Mucosa of descending colon (tissue), 3 donors: ENCODE data around the gene DNAI2. TPM values are rescaled to one million over a fixed set of nuclear protein-coding genes. Genes with fewer than 3 reads are reported as not detected.

Experiments used
- ATAC-seq: fragments of 200-7000 bp; cut with Tn5 transposase; one replicate; pipeline ENCODE4 v1.9.1; 2020; ENCODE audit warnings: mild to moderate bottlenecking, moderate library complexity
- DNase-seq, 3 donors: peaks; one replicate each; pipeline ENCODE4 v3.0.0-alpha.2; 2020
- H3K36me3 ChIP-seq: fragments of 200-600 bp; one replicate; pipeline ENCODE4 v1.8.0; 2021; ENCODE audit warnings: low read depth, mild to moderate bottlenecking
- H3K4me1 ChIP-seq: fragments of 200-600 bp; one replicate; pipeline ENCODE4 v1.8.0; 2021; ENCODE audit warnings: low read depth, mild to moderate bottlenecking
- H3K4me3 ChIP-seq: fragments of 200-600 bp; one replicate; pipeline ENCODE4 v1.8.0; 2021; ENCODE audit warnings: mild to moderate bottlenecking
- H3K9me3 ChIP-seq: fragments of 200-600 bp; one replicate; pipeline ENCODE4 v1.8.0; 2021; ENCODE audit warnings: mild to moderate bottlenecking
- CTCF ChIP-seq: fragments of 200-600 bp; IDR thresholded peaks from one replicate; pipeline ENCODE4 v1.8.0; 2022; ENCODE audit warnings: antibody characterized with exemption, mild to moderate bottlenecking
- intact Hi-C, 2 donors: fragments of 100-400 bp; cut with DNase I in 1 of 2; cut with micrococcal nuclease in 1 of 2; formaldehyde crosslinking; loops; one replicate each; pipeline versions ENCODE4 v1.11.0 to v1.11.1; 2022; cut with DNase I, micrococcal nuclease
- total RNA-seq, 3 donors: library from RNA; stranded (reverse); fragmentation: NEBNext Ultra II Directional in 2 of 3; extraction: Animal tissue kit (Norgen Biotek cat#: 25700) in 2 of 3; gene quantifications; one replicate each; pipeline versions ENCODE4 v1.2.1 to v1.2.4, GENCODE V29; 2021 to 2023
- donor health status: DM: no; HTN: no; CAD: no; lungs with moderate emphysema.
- donor health status: DM: no; HTN: no; CAD: no.
- donor health status: DM: no; HTN: yes; CAD: no.

The DNAI2 gene
- total RNA-seq, 3 donors from 2014 or later, result not detected

GRCh38 chr17:74252211-74252610, 21.8 kb upstream of the DNAI2 start:
- Histone ChIP-seq H3K36me3 (no peaks in the 10 kb centered on the region), H3K4me1 (no peaks in the 10 kb centered on the region), H3K4me3 (no peak overlapping the region), H3K9me3 (no peaks in the 10 kb centered on the region)
- no peak for TF ChIP-seq CTCF
- intact Hi-C loops, result no loop called here
- ATAC-seq (no peak), DNase-seq (no peak)

- no peaks in the 10 kb centered on the region for H3K4me1 ChIP-seq
- no peak overlapping the region for H3K4me3 ChIP-seq
- no peaks in the 10 kb centered on the region for H3K9me3 ChIP-seq
- no peak for TF ChIP-seq CTCF
- DNase-seq (no peak), ATAC-seq (no peak)
- intact Hi-C loops, result no loop called here
- H3K36me3 ChIP-seq, result no peaks in the 10 kb centered on the region
These were observed 21.0 kb upstream of the DNAI2 start for GRCh38 chr17:74253036-74253435.

GRCh38 chr17:74257311-74257710, 16.7 kb upstream of the DNAI2 start:
- TF ChIP-seq CTCF, result no peak
- DNase-seq (no peak), ATAC-seq (no peak)
- no peaks in the 10 kb centered on the region for H3K4me1 ChIP-seq
- no peaks in the 10 kb centered on the region for H3K36me3 ChIP-seq
- H3K4me3 ChIP-seq, result no peak overlapping the region
- no peaks in the 10 kb centered on the region for H3K9me3 ChIP-seq
- intact Hi-C loops, result no loop called here

- Histone ChIP-seq H3K4me3 (no peak overlapping the region), H3K4me1 (no peaks in the 10 kb centered on the region), H3K9me3 (no peaks in the 10 kb centered on the region), H3K36me3 (no peaks in the 10 kb centered on the region)
- intact Hi-C loops, result no loop called here
- DNase-seq (no peak), ATAC-seq (no peak)
- no peak for TF ChIP-seq CTCF
These were observed 14.1 kb upstream of the DNAI2 start for GRCh38 chr17:74259667-74260524.

- Histone ChIP-seq H3K36me3 (no peaks in the 10 kb centered on the region), H3K9me3 (no peaks in the 10 kb centered on the region), H3K4me3 (no peak overlapping the region), H3K4me1 (no peaks in the 10 kb centered on the region)
- no peak for ATAC-seq
- DNase-seq, result no peak
- intact Hi-C loops, result no loop called here
- TF ChIP-seq CTCF, result no peak
These were observed 13.5 kb upstream of the DNAI2 start for GRCh38 chr17:74260525-74260850.
